K562 (cell line): ENCODE data around the gene KLK8. TPM values are rescaled to one million over a fixed set of nuclear protein-coding genes. Genes with fewer than 3 reads are reported as not detected.

Source experiments
- ATAC-seq: fragments of 200-7000 bp; cut with Tn5 transposase; 3 replicates; pipeline ENCODE4 v1.9.1; 2020; ENCODE audit warnings: moderate library complexity
- BruUV-seq: library from RNA; stranded (reverse); fragments of 400-500 nt; replicated peaks from 2 replicates; lab custom pipeline; 2021; lab: Mats Ljungman, UMichigan
- CTCF ChIA-PET: fragments of 300-600 bp; formaldehyde crosslinking; extraction: SDS; loops from one replicate; lab custom pipeline; 2021; ENCODE audit warnings: low intra/inter-chr PET ratio; lab: Yijun Ruan, JAX
- POLR2A ChIA-PET: fragments of 300-600, 350-650 bp; sonication (Branson Sonifier 250); formaldehyde crosslinking; extraction: SDS; loops from one replicate; lab custom pipeline; 2021; ENCODE audit warnings: antibody characterized with exemption, inconsistent platforms; lab: Yijun Ruan, JAX
- DNase-seq, 4 experiments: peaks; one replicate each; pipeline versions ENCODE4 v3.0.0 to v3.0.0-alpha.2; 2011 to 2018; ENCODE audit warnings: low spot score in 3 of 4, mixed read lengths in 3 of 4; ENCODE audit errors: extremely low read depth in 1 of 4
- FAIRE-seq: peaks from 2 replicates; lab custom pipeline; 2011; peaks lifted over from hg19 to GRCh38; lab: Jason Lieb, UNC
- H2AFZ ChIP-seq: 2 replicates; pipeline ENCODE4 v1.6.0; 2011; ENCODE audit warnings: low read depth, low read length, control low read depth, inconsistent platforms
- H3K27ac ChIP-seq: fragments of 200-600 bp; 3 replicates; pipeline ENCODE4 v1.8.0; 2011; ENCODE audit warnings: low read depth, mild to moderate bottlenecking, control low read depth, inconsistent platforms, low read length, moderate library complexity, mixed read lengths; ENCODE audit errors: extremely low read depth
- H3K27me3 ChIP-seq, 2 experiments: fragments of 300-600 bp in 1 of 2; 2 replicates in 1 of 2; 3 replicates in 1 of 2; pipeline versions ENCODE4 v1.6.0 to v1.8.0; 2011; ENCODE audit warnings: inconsistent platforms in 2 of 2, low read length in 2 of 2, mild to moderate bottlenecking in 1 of 2, mixed read lengths in 1 of 2, moderate library complexity in 1 of 2; ENCODE audit not compliant: control insufficient read depth in 2 of 2, insufficient read depth in 2 of 2
- H3K36me3 ChIP-seq: fragments of 300-600 bp; 3 replicates; pipeline ENCODE4 v1.8.0; 2011; ENCODE audit warnings: mild to moderate bottlenecking, low read length, inconsistent platforms; ENCODE audit not compliant: control insufficient read depth, insufficient read depth
- H3K4me1 ChIP-seq, 2 experiments: fragments of 200-600 bp in 1 of 2; replicated peaks in 1 of 2; 2 replicates in 1 of 2; 3 replicates in 1 of 2; pipeline versions ENCODE4 v1.5.1 to v1.8.0; 2011; ENCODE audit warnings: inconsistent platforms in 2 of 2, low read length in 2 of 2, mild to moderate bottlenecking in 1 of 2, mixed read lengths in 1 of 2, moderate library complexity in 1 of 2; ENCODE audit not compliant: control insufficient read depth in 2 of 2, insufficient read depth in 2 of 2
- H3K4me2 ChIP-seq: 2 replicates; pipeline ENCODE4 v1.6.1; 2011; ENCODE audit warnings: low read length, control low read depth, inconsistent platforms, mixed read lengths; ENCODE audit not compliant: insufficient read depth
- H3K4me3 ChIP-seq: fragments of 200-600 bp; sonication (generic), shearing (Covaris generic); 2 replicates; pipeline ENCODE4 v1.5.1; 2016; ENCODE audit warnings: control low read depth, inconsistent platforms
- H3K79me2 ChIP-seq: fragments of 200-600 bp; 3 replicates; pipeline ENCODE4 v1.8.0; 2011; ENCODE audit warnings: low read length, inconsistent platforms; ENCODE audit not compliant: control insufficient read depth, insufficient read depth
- H3K9ac ChIP-seq, 2 experiments: 2 replicates each; pipeline versions ENCODE4 v1.6.0 to v1.6.1; 2011; ENCODE audit warnings: low read depth in 2 of 2, low read length in 2 of 2, control low read depth in 1 of 2, inconsistent platforms in 1 of 2, mild to moderate bottlenecking in 1 of 2, mixed read lengths in 1 of 2; ENCODE audit not compliant: insufficient read depth in 1 of 2
- H3K9me1 ChIP-seq: one replicate; pipeline ENCODE4 v1.6.0; 2011; ENCODE audit warnings: inconsistent platforms, mild to moderate bottlenecking, low read length, moderate library complexity; ENCODE audit not compliant: control insufficient read depth, insufficient read depth
- H3K9me3 ChIP-seq: replicated peaks from 2 replicates; pipeline ENCODE4 v1.5.1; 2011; ENCODE audit warnings: low read depth, low read length, inconsistent platforms; ENCODE audit not compliant: control insufficient read depth, insufficient read depth
- H4K20me1 ChIP-seq: replicated peaks from 2 replicates; pipeline ENCODE4 v1.6.1; 2011; ENCODE audit warnings: low read length, inconsistent platforms, mixed read lengths; ENCODE audit not compliant: control insufficient read depth, insufficient read depth
- DNMT1 ChIP-seq: fragments of 450-650 bp; IDR thresholded peaks from 2 replicates; pipeline ENCODE4 v1.6.1; 2016; ENCODE audit warnings: antibody characterized with exemption, mild to moderate bottlenecking
- FIP1L1 ChIP-seq: fragments of 200-400 bp; formaldehyde crosslinking; IDR thresholded peaks from 2 replicates; pipeline ENCODE4 v1.6.1; 2018; ENCODE audit warnings: mild to moderate bottlenecking, low read depth, low read length; ENCODE audit not compliant: poor library complexity, severe bottlenecking
- RREB1 ChIP-seq: fragments of 250-450 bp; sonication (Bioruptor Pico); IDR thresholded peaks from 2 replicates; pipeline ENCODE4 v1.4.0; 2020
- ZNF398 ChIP-seq: fragments of 250-450 bp; sonication (Bioruptor Pico); IDR thresholded peaks from 2 replicates; pipeline ENCODE4 v1.8.0; 2021; ENCODE audit warnings: moderate library complexity, mild to moderate bottlenecking, inconsistent platforms
- WGBS: fragments of 100-300 bp; shearing (Covaris generic); methylation state at CpG from one replicate; pipeline ENCODE4 v1.1.6; 2016; ENCODE audit warnings: low coverage, mixed read lengths; ENCODE audit not compliant: insufficient coverage; ENCODE audit errors: missing lambda C conversion rate; 5-methylcytosine and 5-hydroxymethylcytosine counted together
- in situ Hi-C: fragments of 300-500 bp; cut with MboI; formaldehyde crosslinking; loops from 4 replicates; pipeline ENCODE4 v1.15.0; 2018; ENCODE audit warnings: inconsistent platforms, mixed read lengths
- intact Hi-C: fragments of 100-400 bp; cut with micrococcal nuclease; formaldehyde crosslinking; loops from 2 replicates; pipeline ENCODE4 v1.14.2; 2022
- polyA plus RNA-seq, 8 experiments: library from polyadenylated mRNA; depleted of rRNA in 4 of 8; stranded (reverse) in 5 of 8; unstranded in 3 of 8; fragments of >200 nt; fragmentation: Nextera tagmentation in 2 of 8; fragmentation: Illumina TruSeq in 1 of 8; extraction: Ambion mirVana in 2 of 8; extraction: Trizol in 1 of 8; gene quantifications; 2 replicates each; pipeline versions ENCODE4 v1.2.1 to v1.2.3, GENCODE V29; 2011 to 2014; ENCODE audit warnings: inconsistent platforms in 1 of 8, missing spikeins in 1 of 8
- total RNA-seq, 7 experiments: library from RNA; depleted of rRNA in 6 of 7; stranded (reverse); fragments of >200 nt in 6 of 7; fragmentation: Illumina TruSeq in 2 of 7; extraction: Trizol in 2 of 7; gene quantifications; 2 replicates each; pipeline versions ENCODE4 v1.2.1 to v1.2.3, GENCODE V29; 2011 to 2021; ENCODE audit warnings: low replicate concordance in 1 of 7

Gene KLK8
- total and polyA plus RNA-seq, 9 of the 15 experiments (the other 6 are each of a cell fraction or from before 2014, with no cell fraction given) = 0.37 to 1.7 (median 0.76) TPM

GRCh38 chr19:51027873-51028272 lies 26.5 kb upstream of the KLK8 start:
- intact Hi-C loops (no loop called here), in situ Hi-C loops (no loop called here)
- WGBS = 0% methylated on average over 5 of the region's 5 CpGs
- Histone ChIP-seq H3K36me3 (no peaks in the 10 kb centered on the region), H3K27ac (no peak overlapping the region), H3K4me2 (no peak overlapping the region), H3K9ac (no peak overlapping the region), H3K4me1 (peaks cover 0 to 14% of the 10 kb centered on the region in 2 experiments; a peak in 2 of 5 replicates), H4K20me1 (0 out of 2 replicates have a peak, but pooled peaks cover 2% of the 10 kb centered on the region), H3K79me2 (no peaks in the 10 kb centered on the region), H3K9me1 (peaks cover 2% of the 10 kb centered on the region), H3K4me3 (no peak overlapping the region), H3K9me3 (no peaks in the 10 kb centered on the region), H2AFZ (no peak overlapping the region), H3K27me3 (peaks cover 18 to 69% of the 10 kb centered on the region in 2 experiments; a peak in 4 of 5 replicates)
- FAIRE-seq = no peak
- TF ChIP-seq DNMT1 = no peak
- no peak for ATAC-seq
- DNase-seq = no peak
- BruUV-seq = no TSS peak
- POLR2A ChIA-PET = interaction anchor here (1.1 kb wide), 1 partner anchor 9 kb away, joined by 3 read pairs; no protein-coding TSS in a partner anchor
- CTCF ChIA-PET = no interaction called here

- ChIA-PET CTCF (no interaction called here), POLR2A (no interaction called here)
- Histone ChIP-seq H3K4me2 (no peak overlapping the region), H3K9me3 (no peaks in the 10 kb centered on the region), H3K79me2 (no peaks in the 10 kb centered on the region), H3K27ac (no peak overlapping the region), H3K36me3 (no peaks in the 10 kb centered on the region), H3K9me1 (peaks cover 2% of the 10 kb centered on the region), H2AFZ (no peak overlapping the region), H3K27me3 (peaks cover 24 to 71% of the 10 kb centered on the region in 2 experiments), H4K20me1 (0 out of 2 replicates have a peak, but pooled peaks cover 8% of the 10 kb centered on the region), H3K9ac (no peak overlapping the region), H3K4me3 (no peak overlapping the region), H3K4me1 (peaks cover 0 to 14% of the 10 kb centered on the region in 2 experiments; a peak in 2 of 5 replicates)
- in situ Hi-C loops (no loop called here), intact Hi-C loops (no loop called here)
- FAIRE-seq = no peak
- ATAC-seq = no peak
- BruUV-seq = no TSS peak
- WGBS = 7% methylated on average over 12 of the region's 14 CpGs
- no peak for DNase-seq
- no peak for TF ChIP-seq RREB1 (CRISPR knock-in tag)
- TF ChIP-seq FIP1L1 = no peak
- no peak for TF ChIP-seq ZNF398 (CRISPR knock-in tag)
Measured at GRCh38 chr19:51027126-51027806, 25.9 kb upstream of the KLK8 start.
